ENCODE measurements around the gene KCND2.

DNA sequence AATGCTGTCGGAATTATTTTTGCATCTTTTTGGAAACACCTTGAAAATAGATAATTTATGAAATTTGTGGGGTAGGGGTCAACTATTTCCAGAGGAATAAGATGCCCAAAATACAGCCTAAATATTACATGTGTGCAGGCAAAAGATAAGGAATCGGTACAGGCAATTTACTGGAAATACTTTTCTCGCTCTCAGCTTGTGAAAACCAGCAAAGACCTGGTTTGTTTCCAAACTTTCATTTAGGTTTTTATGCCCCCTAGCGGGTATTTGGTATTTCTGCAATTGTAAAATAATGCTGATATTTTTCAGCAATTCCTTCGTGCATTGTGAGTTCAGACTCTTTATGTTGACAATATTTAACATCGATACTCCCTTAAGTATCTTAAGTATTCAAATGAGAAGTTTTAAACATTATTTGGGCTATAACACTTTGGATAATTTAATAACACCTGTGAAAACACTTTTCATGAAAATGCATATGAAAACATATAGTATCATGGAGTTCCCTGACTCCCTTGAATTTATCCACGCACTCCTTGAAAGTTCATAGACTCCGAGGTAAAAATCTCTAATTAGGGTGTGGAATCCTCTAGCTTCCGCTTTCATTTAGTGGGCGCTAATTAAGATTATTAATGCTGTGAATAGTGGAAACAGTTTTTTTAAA is 452.5 kb downstream of the KCND2 start:
- TF ChIP-seq, protein P1, sequence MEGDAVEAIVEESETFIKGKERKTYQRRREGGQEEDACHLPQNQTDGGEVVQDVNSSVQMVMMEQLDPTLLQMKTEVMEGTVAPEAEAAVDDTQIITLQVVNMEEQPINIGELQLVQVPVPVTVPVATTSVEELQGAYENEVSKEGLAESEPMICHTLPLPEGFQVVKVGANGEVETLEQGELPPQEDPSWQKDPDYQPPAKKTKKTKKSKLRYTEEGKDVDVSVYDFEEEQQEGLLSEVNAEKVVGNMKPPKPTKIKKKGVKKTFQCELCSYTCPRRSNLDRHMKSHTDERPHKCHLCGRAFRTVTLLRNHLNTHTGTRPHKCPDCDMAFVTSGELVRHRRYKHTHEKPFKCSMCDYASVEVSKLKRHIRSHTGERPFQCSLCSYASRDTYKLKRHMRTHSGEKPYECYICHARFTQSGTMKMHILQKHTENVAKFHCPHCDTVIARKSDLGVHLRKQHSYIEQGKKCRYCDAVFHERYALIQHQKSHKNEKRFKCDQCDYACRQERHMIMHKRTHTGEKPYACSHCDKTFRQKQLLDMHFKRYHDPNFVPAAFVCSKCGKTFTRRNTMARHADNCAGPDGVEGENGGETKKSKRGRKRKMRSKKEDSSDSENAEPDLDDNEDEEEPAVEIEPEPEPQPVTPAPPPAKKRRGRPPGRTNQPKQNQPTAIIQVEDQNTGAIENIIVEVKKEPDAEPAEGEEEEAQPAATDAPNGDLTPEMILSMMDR (IDR thresholded peaks at IDR 0.05): peak in 2 of 3 experiments; percentile 40 to 70
- no peak for TF ChIP-seq POLR2A (IDR thresholded peaks at IDR 0.05)

Measured in testis (tissue), 2 donors.